ENCODE results near the gene OSBPL3. TPM values are rescaled to one million over a fixed set of nuclear protein-coding genes. Genes with fewer than 3 reads are reported as not detected.

OSBPL3 gene
- total RNA-seq, 2 donors from 2014 or later: 9.0 to 14.8 TPM

- no peak overlapping the region for H3K4me3 ChIP-seq
- no peak for TF ChIP-seq CTCF (IDR thresholded peaks at IDR 0.05)
- no peaks in the 10 kb centered on the region for H3K9me3 ChIP-seq
- H3K36me3 ChIP-seq: no peaks in the 10 kb centered on the region
- DNase-seq: no peak
- no peaks in the 10 kb centered on the region for H3K27me3 ChIP-seq
- no peak overlapping the region for H3K27ac ChIP-seq
- no peaks in the 10 kb centered on the region for H3K4me1 ChIP-seq
- no peak overlapping the region for H3K9ac ChIP-seq (ENCODE audit: low read depth in 2 of 2, low read length in 2 of 2)
- intact Hi-C loops (cut with DNase I): no loop called here
Observed at GRCh38 chr7:24972166-24972477, 7.9 kb downstream of the OSBPL3 start.

- Histone ChIP-seq H3K27me3 (no peaks in the 10 kb centered on the region), H3K4me3 (no peak overlapping the region), H3K4me1 (no peaks in the 10 kb centered on the region), H3K9ac (ENCODE audit: low read depth in 2 of 2, low read length in 2 of 2) (no peak overlapping the region), H3K27ac (no peak overlapping the region), H3K36me3 (no peaks in the 10 kb centered on the region), H3K9me3 (no peaks in the 10 kb centered on the region)
- no peak for TF ChIP-seq CTCF (IDR thresholded peaks at IDR 0.05)
- intact Hi-C loops (cut with DNase I): no loop called here
- DNase-seq: no peak
Observed at GRCh38 chr7:24971333-24972165, 8.4 kb downstream of the OSBPL3 start.

DNA sequence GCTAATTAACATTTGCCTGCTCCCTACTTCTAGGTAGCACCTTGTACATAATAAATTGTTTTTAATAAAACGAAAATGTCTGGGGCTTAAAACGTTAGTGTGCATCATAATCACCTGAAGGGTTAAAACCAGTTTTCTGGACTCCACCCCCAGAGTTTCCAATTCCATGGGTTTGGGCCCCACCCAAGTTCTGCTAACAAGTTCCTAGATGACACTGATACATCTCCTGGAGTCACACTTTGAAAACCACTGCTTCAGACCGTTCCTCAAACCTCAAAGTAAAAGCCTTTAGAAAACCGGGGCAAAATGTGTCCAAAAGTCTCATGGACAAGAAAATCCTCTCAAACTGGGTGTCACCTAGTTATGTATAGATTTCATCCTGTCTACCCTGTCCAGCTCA, 9.3 kb downstream of the OSBPL3 start:
- Histone ChIP-seq H3K9me3 (no peaks in the 10 kb centered on the region), H3K9ac (ENCODE audit: low read depth in 2 of 2, low read length in 2 of 2) (no peak overlapping the region), H3K27me3 (no peaks in the 10 kb centered on the region), H3K4me3 (no peak overlapping the region), H3K27ac (no peak overlapping the region), H3K4me1 (peaks cover 6% of the 10 kb centered on the region), H3K36me3 (no peaks in the 10 kb centered on the region)
- DNase-seq: no peak
- TF ChIP-seq CTCF (IDR thresholded peaks at IDR 0.05): no peak
- intact Hi-C loops (cut with DNase I): no loop called here

GRCh38 chr7:24968165-24968564, 11.8 kb downstream of the OSBPL3 start:
- intact Hi-C loops (cut with DNase I): no loop called here
- H3K9ac ChIP-seq (ENCODE audit: low read depth in 2 of 2, low read length in 2 of 2): no peak overlapping the region
- H3K9me3 ChIP-seq: no peaks in the 10 kb centered on the region
- no peak for DNase-seq
- H3K4me3 ChIP-seq: no peak overlapping the region
- H3K4me1 ChIP-seq: peaks cover 9% of the 10 kb centered on the region
- no peaks in the 10 kb centered on the region for H3K27me3 ChIP-seq
- no peak for TF ChIP-seq CTCF (IDR thresholded peaks at IDR 0.05)
- no peak overlapping the region for H3K27ac ChIP-seq
- no peaks in the 10 kb centered on the region for H3K36me3 ChIP-seq

DNA sequence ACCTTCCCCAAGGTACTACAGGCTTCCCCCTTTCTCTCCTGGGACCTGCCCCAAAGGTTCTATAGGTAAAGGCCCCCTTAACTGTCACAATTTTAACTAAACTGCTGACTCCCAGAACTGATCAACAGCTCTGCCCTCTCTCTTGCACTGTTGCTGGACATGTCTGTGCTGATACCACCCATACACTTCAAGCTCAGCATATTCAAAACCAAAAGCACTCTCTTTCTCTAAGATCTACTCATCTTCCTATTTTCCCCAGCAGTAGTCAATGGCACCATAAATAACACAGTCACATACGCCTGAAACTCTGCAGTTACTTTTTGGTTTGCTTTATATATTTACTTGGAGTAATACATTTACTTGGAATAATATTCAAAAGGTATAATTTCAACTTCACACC, 12.3 kb downstream of the OSBPL3 start:
- Histone ChIP-seq H3K27me3 (no peaks in the 10 kb centered on the region), H3K4me1 (peaks cover 9% of the 10 kb centered on the region), H3K27ac (no peak overlapping the region), H3K9me3 (no peaks in the 10 kb centered on the region), H3K9ac (ENCODE audit: low read depth in 2 of 2, low read length in 2 of 2) (no peak overlapping the region), H3K36me3 (no peaks in the 10 kb centered on the region), H3K4me3 (no peak overlapping the region)
- TF ChIP-seq CTCF (IDR thresholded peaks at IDR 0.05): no peak
- DNase-seq: no peak
- intact Hi-C loops (cut with DNase I): no loop called here

Data from colonic mucosa (tissue), 4 donors.